H9 (cell line): ENCODE data around the gene CD200. TPM values are rescaled to one million over a fixed set of nuclear protein-coding genes. Genes with fewer than 3 reads are reported as not detected.

Source experiments
- DNase-seq: peaks from one replicate; pipeline ENCODE4 v3.0.0-alpha.2; 2017
- H2AFZ ChIP-seq: one replicate; pipeline ENCODE4 v1.6.1; 2013; ENCODE audit warnings: mild to moderate bottlenecking, low read length, control low read depth, moderate library complexity
- H2AK5ac ChIP-seq: 2 replicates; pipeline ENCODE4 v1.6.1; 2013; ENCODE audit warnings: low read length, control low read depth, mixed read lengths; ENCODE audit not compliant: insufficient read length
- H2BK120ac ChIP-seq: one replicate; pipeline ENCODE4 v1.6.1; 2013; ENCODE audit warnings: low read depth, mild to moderate bottlenecking, low read length, control low read depth, inconsistent platforms; ENCODE audit not compliant: poor library complexity, severe bottlenecking
- H2BK12ac ChIP-seq: 2 replicates; pipeline ENCODE4 v1.6.1; 2013; ENCODE audit warnings: low read length, control low read depth, mixed read lengths, low read depth; ENCODE audit not compliant: insufficient read length
- H2BK15ac ChIP-seq: 2 replicates; pipeline ENCODE4 v1.6.1; 2013; ENCODE audit warnings: low read depth, low read length, control low read depth
- H2BK20ac ChIP-seq: one replicate; pipeline ENCODE4 v1.6.1; 2013; ENCODE audit warnings: low read depth, mild to moderate bottlenecking, low read length, control low read depth, inconsistent platforms; ENCODE audit not compliant: poor library complexity, severe bottlenecking
- H2BK5ac ChIP-seq: 2 replicates; pipeline ENCODE4 v1.6.1; 2013; ENCODE audit warnings: low read length, control low read depth, mixed read lengths; ENCODE audit not compliant: insufficient read length
- H3K14ac ChIP-seq: 2 replicates; pipeline ENCODE4 v1.6.1; 2013; ENCODE audit warnings: low read length, control low read depth; ENCODE audit not compliant: insufficient read depth
- H3K18ac ChIP-seq: 2 replicates; pipeline ENCODE4 v1.6.1; 2013; ENCODE audit warnings: low read depth, mild to moderate bottlenecking, mixed read lengths, low read length, control low read depth; ENCODE audit not compliant: insufficient read length
- H3K23ac ChIP-seq: 2 replicates; pipeline ENCODE4 v1.6.1; 2013; ENCODE audit warnings: low read length, control low read depth, mixed read lengths, low read depth; ENCODE audit not compliant: insufficient read length
- H3K23me2 ChIP-seq: 2 replicates; pipeline ENCODE4 v1.6.1; 2013; ENCODE audit warnings: low read depth, mild to moderate bottlenecking, mixed read lengths, low read length, control low read depth; ENCODE audit not compliant: insufficient read length, poor library complexity, severe bottlenecking
- H3K27ac ChIP-seq: 2 replicates; pipeline ENCODE4 v1.5.1; 2013; ENCODE audit warnings: low read length, control low read depth, mixed read lengths, low read depth; ENCODE audit not compliant: insufficient read length
- H3K27me3 ChIP-seq: 2 replicates; pipeline ENCODE4 v1.6.1; 2013; ENCODE audit warnings: low read length, control low read depth, inconsistent platforms; ENCODE audit not compliant: insufficient read depth
- H3K4ac ChIP-seq: 2 replicates; pipeline ENCODE4 v1.6.1; 2013; ENCODE audit warnings: low read depth, mild to moderate bottlenecking, control low read depth, inconsistent platforms, low read length, moderate library complexity
- H3K4me1 ChIP-seq: 2 replicates; pipeline ENCODE4 v1.6.1; 2013; ENCODE audit warnings: low read length, control low read depth, inconsistent platforms; ENCODE audit not compliant: insufficient read depth
- H3K4me2 ChIP-seq: 2 replicates; pipeline ENCODE4 v1.6.1; 2013; ENCODE audit warnings: low read length, control low read depth, mixed read lengths; ENCODE audit not compliant: insufficient read length, insufficient read depth
- H3K56ac ChIP-seq: 2 replicates; pipeline ENCODE4 v1.6.1; 2013; ENCODE audit warnings: low read depth, mild to moderate bottlenecking, mixed read lengths, low read length, control low read depth; ENCODE audit not compliant: insufficient read length
- H3K79me1 ChIP-seq: 2 replicates; pipeline ENCODE4 v1.6.1; 2013; ENCODE audit warnings: low read depth, mild to moderate bottlenecking, moderate library complexity, low read length, control low read depth, inconsistent platforms; ENCODE audit not compliant: insufficient read depth, poor library complexity, severe bottlenecking
- H3K79me2 ChIP-seq: 2 replicates; pipeline ENCODE4 v1.6.1; 2013; ENCODE audit warnings: low read length, control low read depth, inconsistent platforms; ENCODE audit not compliant: insufficient read depth
- H3K9ac ChIP-seq: 2 replicates; pipeline ENCODE4 v1.6.1; 2013; ENCODE audit warnings: low read length, control low read depth, mixed read lengths; ENCODE audit not compliant: insufficient read length; ENCODE audit errors: extremely low read depth
- H3K9me3 ChIP-seq: one replicate; pipeline ENCODE4 v1.6.1; 2013; ENCODE audit warnings: low read depth, low read length, inconsistent platforms; ENCODE audit not compliant: control insufficient read depth
- H3T11ph ChIP-seq: one replicate; pipeline ENCODE4 v1.6.1; 2013; ENCODE audit warnings: mild to moderate bottlenecking, low read length, control low read depth, inconsistent platforms
- H4K20me1 ChIP-seq: one replicate; pipeline ENCODE4 v1.6.1; 2013; ENCODE audit not compliant: control insufficient read depth, insufficient read length, insufficient read depth
- H4K5ac ChIP-seq: 2 replicates; pipeline ENCODE4 v1.6.1; 2013; ENCODE audit warnings: low read depth, mild to moderate bottlenecking, mixed read lengths, low read length, control low read depth; ENCODE audit not compliant: insufficient read length
- H4K8ac ChIP-seq: replicated peaks from 2 replicates; pipeline ENCODE4 v1.6.1; 2013; ENCODE audit warnings: low read length, control low read depth, mixed read lengths, low read depth; ENCODE audit not compliant: insufficient read length
- H4K91ac ChIP-seq: 2 replicates; pipeline ENCODE4 v1.6.1; 2013; ENCODE audit warnings: low read depth, mild to moderate bottlenecking, moderate library complexity, mixed read lengths, low read length, control low read depth; ENCODE audit not compliant: insufficient read length
- H3K27ac Mint-ChIP-seq, 3 experiments: 2 replicates in 2 of 3; 3 replicates in 1 of 3; pipeline ENCODE4 v1.8.0; 2020 to 2021; ENCODE audit warnings: mixed read lengths in 3 of 3, mild to moderate bottlenecking in 1 of 3, moderate library complexity in 1 of 3
- H3K27me3 Mint-ChIP-seq: 2 replicates; pipeline ENCODE4 v1.8.0; 2021; ENCODE audit warnings: low read depth, mild to moderate bottlenecking, moderate library complexity, mixed read lengths
- H3K36me3 Mint-ChIP-seq, 3 experiments: 2 replicates in 2 of 3; 3 replicates in 1 of 3; pipeline ENCODE4 v1.8.0; 2020 to 2021; ENCODE audit warnings: low read depth in 3 of 3, mixed read lengths in 3 of 3; ENCODE audit not compliant: insufficient read depth in 1 of 3
- H3K4me1 Mint-ChIP-seq, 2 experiments: 2 replicates each; pipeline ENCODE4 v1.8.0; 2020; ENCODE audit warnings: mixed read lengths in 2 of 2
- H3K4me3 Mint-ChIP-seq, 2 experiments: 2 replicates in 1 of 2; 3 replicates in 1 of 2; pipeline ENCODE4 v1.8.0; 2020 to 2021; ENCODE audit warnings: mild to moderate bottlenecking in 2 of 2, mixed read lengths in 2 of 2, moderate library complexity in 1 of 2
- H3K9me3 Mint-ChIP-seq, 2 experiments: 2 replicates in 1 of 2; 3 replicates in 1 of 2; pipeline ENCODE4 v1.8.0; 2020; ENCODE audit warnings: mild to moderate bottlenecking in 2 of 2, mixed read lengths in 2 of 2, moderate library complexity in 1 of 2
- WGBS: extraction: QIAGEN DNeasy Blood & Tissue Kit; methylation state at CpG from one replicate; pipeline ENCODE4 v1.1.7; 2013; ENCODE audit warnings: missing lambda C conversion rate, low lambda C conversion rate, mixed read lengths; ENCODE audit not compliant: insufficient read length; ENCODE audit errors: extremely low coverage; 5-methylcytosine and 5-hydroxymethylcytosine counted together
- total RNA-seq: library from RNA; stranded (reverse); gene quantifications from 2 replicates; pipeline ENCODE4 v1.2.1, GENCODE V29; 2021
- TF ChIP-seq, protein P1 (sequence below): fragments of 200-600 bp; sonication (generic); conservative IDR thresholded peaks from 3 replicates; pipeline ENCODE4 v1.8.0; 2021; ENCODE audit warnings: antibody characterized with exemption, mild to moderate bottlenecking

Gene CD200
- total RNA-seq, 1 experiment from 2014 or later = 51.6 TPM

GRCh38 chr3:112353365-112353764 lies 20.4 kb downstream of the CD200 start:
- H3K9ac ChIP-seq = no peak overlapping the region
- no peak overlapping the region for H2BK120ac ChIP-seq
- H3K9me3 Mint-ChIP-seq = no peaks in the 10 kb centered on the region
- H2BK15ac ChIP-seq = no peak overlapping the region
- H3K23ac ChIP-seq = no peak overlapping the region
- H3K27me3 ChIP-seq = no peaks in the 10 kb centered on the region
- no peak overlapping the region for H4K5ac ChIP-seq
- H2BK20ac ChIP-seq = no peak overlapping the region
- no peak overlapping the region for H3K56ac ChIP-seq
- no peak overlapping the region for H2AFZ ChIP-seq
- no peak overlapping the region for H4K91ac ChIP-seq
- no peak overlapping the region for H3K4ac ChIP-seq
- no peaks in the 10 kb centered on the region for H3K23me2 ChIP-seq
- no peak overlapping the region for H2BK5ac ChIP-seq
- no peak overlapping the region for H3K18ac ChIP-seq
- no peak overlapping the region for H3K14ac ChIP-seq
- WGBS = no CpG with 5 or more reads among the region's 3 CpGs
- TF ChIP-seq, protein P1, sequence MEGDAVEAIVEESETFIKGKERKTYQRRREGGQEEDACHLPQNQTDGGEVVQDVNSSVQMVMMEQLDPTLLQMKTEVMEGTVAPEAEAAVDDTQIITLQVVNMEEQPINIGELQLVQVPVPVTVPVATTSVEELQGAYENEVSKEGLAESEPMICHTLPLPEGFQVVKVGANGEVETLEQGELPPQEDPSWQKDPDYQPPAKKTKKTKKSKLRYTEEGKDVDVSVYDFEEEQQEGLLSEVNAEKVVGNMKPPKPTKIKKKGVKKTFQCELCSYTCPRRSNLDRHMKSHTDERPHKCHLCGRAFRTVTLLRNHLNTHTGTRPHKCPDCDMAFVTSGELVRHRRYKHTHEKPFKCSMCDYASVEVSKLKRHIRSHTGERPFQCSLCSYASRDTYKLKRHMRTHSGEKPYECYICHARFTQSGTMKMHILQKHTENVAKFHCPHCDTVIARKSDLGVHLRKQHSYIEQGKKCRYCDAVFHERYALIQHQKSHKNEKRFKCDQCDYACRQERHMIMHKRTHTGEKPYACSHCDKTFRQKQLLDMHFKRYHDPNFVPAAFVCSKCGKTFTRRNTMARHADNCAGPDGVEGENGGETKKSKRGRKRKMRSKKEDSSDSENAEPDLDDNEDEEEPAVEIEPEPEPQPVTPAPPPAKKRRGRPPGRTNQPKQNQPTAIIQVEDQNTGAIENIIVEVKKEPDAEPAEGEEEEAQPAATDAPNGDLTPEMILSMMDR = no peak
- no peak overlapping the region for H2BK12ac ChIP-seq
- H3K27ac ChIP-seq = peak overlapping the region; percentile 89
- peaks cover 31% of the 10 kb centered on the region for H3K4me1 ChIP-seq
- no peaks in the 10 kb centered on the region for H3K9me3 ChIP-seq
- no peaks in the 10 kb centered on the region for H4K20me1 ChIP-seq
- peaks cover 21 to 56% (median 34%) of the 10 kb centered on the region in 3 experiments; a peak in 6 of 7 replicates for H3K36me3 Mint-ChIP-seq
- no peak overlapping the region for H3T11ph ChIP-seq
- H3K27ac Mint-ChIP-seq = peak overlapping the region; percentile 84 to 97 (median 97)
- no peak overlapping the region for H4K8ac ChIP-seq
- H3K79me1 ChIP-seq = no peaks in the 10 kb centered on the region
- H2AK5ac ChIP-seq = no peak overlapping the region
- no peak overlapping the region for H3K4me3 Mint-ChIP-seq
- H3K27me3 Mint-ChIP-seq = no peaks in the 10 kb centered on the region
- no peak overlapping the region for H3K4me2 ChIP-seq
- peaks cover 82 to 90% of the 10 kb centered on the region in 2 experiments for H3K4me1 Mint-ChIP-seq
- no peak for DNase-seq
- H3K79me2 ChIP-seq = no peaks in the 10 kb centered on the region
